B cell (primary cell): ENCODE measurements around the gene NAMPT. TPM values are rescaled to one million over a fixed set of nuclear protein-coding genes. Genes with fewer than 3 reads are reported as not detected.

Experiments
- ATAC-seq: fragments of 200-7000 bp; cut with Tn5 transposase; one replicate; pipeline ENCODE4 v1.10.0; 2021; ENCODE audit warnings: low read depth, mild to moderate bottlenecking, moderate number of reproducible peaks, moderate library complexity
- CTCF ChIA-PET: fragments of 350-600 bp; sonication (Branson Sonifier 250); formaldehyde crosslinking; loops from one replicate; lab custom pipeline; 2021; ENCODE audit warnings: antibody characterized with exemption, inconsistent platforms; lab: Charles Lee
- POLR2A ChIA-PET: fragments of 350-600 bp; sonication (Branson Sonifier 250); formaldehyde crosslinking; loops from one replicate; lab custom pipeline; 2021; ENCODE audit warnings: antibody characterized with exemption; lab: Charles Lee
- DNase-seq: peaks from one replicate; pipeline ENCODE4 v3.0.0; 2013
- H2AFZ ChIP-seq: 2 replicates; pipeline ENCODE4 v1.6.1; 2012; ENCODE audit warnings: mild to moderate bottlenecking, low read depth, low read length; ENCODE audit not compliant: insufficient read depth, poor library complexity, severe bottlenecking
- H3K27ac ChIP-seq, 2 donors: 1 replicate in 1 of 2; 2 replicates in 1 of 2; pipeline ENCODE4 v1.5.1; 2012 to 2013; ENCODE audit warnings: low read length in 2 of 2, mild to moderate bottlenecking in 2 of 2, moderate library complexity in 1 of 2
- H3K27me3 ChIP-seq, 4 experiments: fragments of 200-600 bp in 1 of 4; sonication (generic) in 1 of 4; replicated peaks in 1 of 4; 1 replicate in 2 of 4; 2 replicates in 2 of 4; pipeline versions ENCODE4 v1.6.1 to v1.7.0; 2013 to 2016; ENCODE audit warnings: low read length in 3 of 4, mild to moderate bottlenecking in 2 of 4, mixed read lengths in 1 of 4, moderate library complexity in 1 of 4; ENCODE audit not compliant: insufficient read depth in 4 of 4, control insufficient read depth in 3 of 4; ENCODE audit errors: control extremely low read depth in 1 of 4
- H3K36me3 ChIP-seq, 2 experiments: replicated peaks in 1 of 2; 1 replicate in 1 of 2; 2 replicates in 1 of 2; pipeline versions ENCODE4 v1.6.1 to v1.7.1; 2013; ENCODE audit warnings: low read length in 1 of 2; ENCODE audit not compliant: insufficient read depth in 2 of 2, control insufficient read depth in 1 of 2; ENCODE audit errors: control extremely low read depth in 1 of 2, extremely low read depth in 1 of 2
- H3K4me1 ChIP-seq, 2 donors: fragments of 200-600 bp in 1 of 2; sonication (generic) in 1 of 2; 1 replicate in 1 of 2; 2 replicates in 1 of 2; pipeline versions ENCODE4 v1.5.1 to v1.6.1; 2013 to 2017; ENCODE audit warnings: low read length in 2 of 2; ENCODE audit not compliant: control insufficient read depth in 2 of 2, insufficient read depth in 2 of 2
- H3K4me2 ChIP-seq: replicated peaks from 2 replicates; pipeline ENCODE3; 2012; ENCODE audit warnings: mild to moderate bottlenecking, low read depth, low read length; ENCODE audit not compliant: poor library complexity, severe bottlenecking
- H3K4me3 ChIP-seq, 5 experiments: fragments of 200-600 bp in 1 of 5; sonication (generic) in 1 of 5; 1 replicate in 3 of 5; 2 replicates in 2 of 5; pipeline versions ENCODE4 v1.5.1 to v1.7.0; 2011 to 2016; ENCODE audit warnings: low read length in 4 of 5, mild to moderate bottlenecking in 4 of 5, low read depth in 2 of 5, control low read depth in 1 of 5, moderate library complexity in 1 of 5; ENCODE audit not compliant: insufficient read depth in 1 of 5; ENCODE audit errors: control extremely low read depth in 1 of 5, extremely low read depth in 1 of 5
- H3K79me2 ChIP-seq: fragments of 200-600 bp; sonication (generic); one replicate; pipeline ENCODE4 v1.6.0; 2016; ENCODE audit warnings: low read length; ENCODE audit not compliant: control insufficient read depth, insufficient read depth
- H3K9ac ChIP-seq: fragments of 200-600 bp; sonication (generic); 2 replicates; pipeline ENCODE4 v1.6.1; 2017; ENCODE audit warnings: mild to moderate bottlenecking, low read length, moderate library complexity
- H3K9me3 ChIP-seq, 3 donors: one replicate each; pipeline versions ENCODE4 v1.6.1 to v1.7.1; 2013; ENCODE audit warnings: low read length in 2 of 3; ENCODE audit not compliant: control insufficient read depth in 2 of 3, insufficient read depth in 1 of 3; ENCODE audit errors: control extremely low read depth in 1 of 3
- H4K20me1 ChIP-seq: 2 replicates; pipeline ENCODE4 v1.6.0; 2012; ENCODE audit warnings: mild to moderate bottlenecking, low read length; ENCODE audit not compliant: insufficient read depth, control insufficient read depth, poor library complexity, severe bottlenecking
- H3K27ac Mint-ChIP-seq: one replicate; pipeline ENCODE4 v1.8.0; 2021; ENCODE audit warnings: mixed read lengths
- H3K27me3 Mint-ChIP-seq: one replicate; pipeline ENCODE4 v1.8.0; 2021; ENCODE audit warnings: mixed read lengths
- H3K4me1 Mint-ChIP-seq: one replicate; pipeline ENCODE4 v1.8.0; 2021; ENCODE audit warnings: mixed read lengths
- H3K4me3 Mint-ChIP-seq: one replicate; pipeline ENCODE4 v1.8.0; 2021; ENCODE audit warnings: mixed read lengths
- H3K9me3 Mint-ChIP-seq: one replicate; pipeline ENCODE4 v1.8.0; 2022; ENCODE audit warnings: mixed read lengths; ENCODE audit not compliant: insufficient read depth
- EZH2 ChIP-seq: IDR thresholded peaks from 2 replicates; pipeline ENCODE4 v1.6.1; 2012; ENCODE audit warnings: borderline replicate concordance, low read depth, mild to moderate bottlenecking, moderate library complexity, low read length; ENCODE audit not compliant: insufficient read depth, poor library complexity, severe bottlenecking
- WGBS: methylation state at CpG from one replicate; pipeline ENCODE4 v1.1.5; 2013; ENCODE audit warnings: missing lambda C conversion rate; ENCODE audit not compliant: insufficient coverage; 5-methylcytosine and 5-hydroxymethylcytosine counted together
- intact Hi-C: fragments of 100-400 bp; cut with micrococcal nuclease; formaldehyde crosslinking; loops from one replicate; pipeline ENCODE4 v1.10.0; 2022
- polyA plus RNA-seq: library from polyadenylated mRNA; depleted of rRNA; stranded (reverse); fragments of >200 nt; gene quantifications from 2 replicates; pipeline ENCODE4 v1.2.3, GENCODE V29; 2012
- total RNA-seq, 2 donors: library from RNA; stranded (reverse); fragments of 120-200 nt in 1 of 2; gene quantifications; 1 replicate in 1 of 2; 2 replicates in 1 of 2; pipeline versions ENCODE4 v1.2.3 to v1.2.4, GENCODE V29; 2013 to 2022
- TF ChIP-seq, protein P1 (sequence below): fragments of 200-600 bp; IDR thresholded peaks from one replicate; pipeline ENCODE4 v1.8.0; 2022; ENCODE audit warnings: antibody characterized with exemption, mild to moderate bottlenecking

Gene NAMPT
- total and polyA plus RNA-seq, 2 donors (not counting 1 experiment from before 2014, with no cell fraction given) = 11.6 to 48.8 TPM

DNA sequence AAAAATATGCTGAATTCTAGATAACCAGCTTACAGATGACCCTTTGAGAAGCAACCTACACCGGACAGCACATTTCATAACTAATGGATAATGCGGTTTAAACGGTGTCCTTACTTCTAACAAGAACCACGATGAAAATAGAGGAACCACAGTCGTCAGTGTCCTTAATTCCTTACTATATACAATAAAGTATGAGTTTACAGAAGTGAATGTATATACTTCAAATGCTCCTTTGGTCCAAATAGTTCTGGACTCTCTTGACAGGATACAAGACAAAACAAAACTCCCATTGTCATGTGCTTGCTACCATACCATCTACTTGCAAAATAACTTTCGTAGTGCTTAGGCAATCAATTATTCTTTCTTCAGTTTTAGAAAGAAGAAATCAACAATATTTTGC, 2.4 kb downstream of the NAMPT start:
- Mint-ChIP-seq H3K4me1 (peaks cover 44% of the 10 kb centered on the region), H3K9me3 (no peaks in the 10 kb centered on the region), H3K4me3 (peak overlapping the region; percentile 37), H3K27ac (no peak overlapping the region), H3K27me3 (no peaks in the 10 kb centered on the region)
- Histone ChIP-seq H3K36me3 (peaks cover 0 to 7% of the 10 kb centered on the region in 2 experiments), H3K79me2 (peaks cover 51% of the 10 kb centered on the region), H2AFZ (no peak overlapping the region), H3K4me1 (peaks cover 10 to 20% of the 10 kb centered on the region in 2 donors), H3K27me3 (no peaks in the 10 kb centered on the region), H3K9me3 (no peaks in the 10 kb centered on the region), H3K4me2 (no peak overlapping the region), H3K27ac (no peak overlapping the region), H3K4me3 (peak overlapping the region in 1 of 5 experiments; percentile 94), H3K9ac (no peak overlapping the region), H4K20me1 (peaks cover 37% of the 10 kb centered on the region)
- ChIA-PET POLR2A (no interaction called here), CTCF (interaction anchor here (0.8 kb wide), 1 partner anchor 306 kb away, joined by 3 read pairs; no protein-coding TSS in a partner anchor)
- DNase-seq (no peak), ATAC-seq (no peak)
- TF ChIP-seq, protein P1, sequence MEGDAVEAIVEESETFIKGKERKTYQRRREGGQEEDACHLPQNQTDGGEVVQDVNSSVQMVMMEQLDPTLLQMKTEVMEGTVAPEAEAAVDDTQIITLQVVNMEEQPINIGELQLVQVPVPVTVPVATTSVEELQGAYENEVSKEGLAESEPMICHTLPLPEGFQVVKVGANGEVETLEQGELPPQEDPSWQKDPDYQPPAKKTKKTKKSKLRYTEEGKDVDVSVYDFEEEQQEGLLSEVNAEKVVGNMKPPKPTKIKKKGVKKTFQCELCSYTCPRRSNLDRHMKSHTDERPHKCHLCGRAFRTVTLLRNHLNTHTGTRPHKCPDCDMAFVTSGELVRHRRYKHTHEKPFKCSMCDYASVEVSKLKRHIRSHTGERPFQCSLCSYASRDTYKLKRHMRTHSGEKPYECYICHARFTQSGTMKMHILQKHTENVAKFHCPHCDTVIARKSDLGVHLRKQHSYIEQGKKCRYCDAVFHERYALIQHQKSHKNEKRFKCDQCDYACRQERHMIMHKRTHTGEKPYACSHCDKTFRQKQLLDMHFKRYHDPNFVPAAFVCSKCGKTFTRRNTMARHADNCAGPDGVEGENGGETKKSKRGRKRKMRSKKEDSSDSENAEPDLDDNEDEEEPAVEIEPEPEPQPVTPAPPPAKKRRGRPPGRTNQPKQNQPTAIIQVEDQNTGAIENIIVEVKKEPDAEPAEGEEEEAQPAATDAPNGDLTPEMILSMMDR = no peak
- WGBS = no CpG with 5 or more reads among the region's 6 CpGs
- intact Hi-C loops = loop anchor here (5.0 kb wide), 2 partner anchors 105 to 320 kb away; no protein-coding TSS in a partner anchor

- Histone ChIP-seq H3K79me2 (peaks cover 53% of the 10 kb centered on the region), H2AFZ (no peak overlapping the region), H3K9me3 (no peaks in the 10 kb centered on the region), H3K4me1 (peaks cover 10 to 20% of the 10 kb centered on the region in 2 donors), H3K27ac (no peak overlapping the region), H3K4me3 (peak overlapping the region in 1 of 5 experiments; percentile 94), H3K36me3 (peaks cover 0 to 9% of the 10 kb centered on the region in 2 experiments), H3K4me2 (no peak overlapping the region), H3K27me3 (no peaks in the 10 kb centered on the region), H4K20me1 (peaks cover 37% of the 10 kb centered on the region), H3K9ac (no peak overlapping the region)
- TF ChIP-seq EZH2 = no peak
- TF ChIP-seq, protein P1 = no peak
- Mint-ChIP-seq H3K9me3 (no peaks in the 10 kb centered on the region), H3K4me1 (peaks cover 46% of the 10 kb centered on the region), H3K27me3 (no peaks in the 10 kb centered on the region), H3K27ac (no peak overlapping the region), H3K4me3 (no peak overlapping the region)
- CTCF ChIA-PET = interaction anchor here (0.8 to 1.4 kb wide), 2 partner anchors 104 to 307 kb away, joined by 3 to 8 read pairs; no protein-coding TSS in a partner anchor
- no peak for DNase-seq
- POLR2A ChIA-PET = no interaction called here
- ATAC-seq = no peak
- WGBS = 100% methylated on average over 2 of the region's 5 CpGs
- intact Hi-C loops = loop anchor here (5.0 kb wide), 2 partner anchors 104 to 321 kb away; no protein-coding TSS in a partner anchor
Observed at GRCh38 chr7:106281585-106282318, 3.0 kb downstream of the NAMPT start.
